Osteoblast (primary cell): ENCODE results near the gene NEFH. TPM values are rescaled to one million over a fixed set of nuclear protein-coding genes. Genes with fewer than 3 reads are reported as not detected.

ENCODE experiments used
- DNase-seq: peaks from one replicate; pipeline ENCODE4 v3.0.0; 2011; ENCODE audit warnings: low spot score, mixed read lengths; ENCODE audit not compliant: insufficient read length; ENCODE audit errors: missing footprints
- H2AFZ ChIP-seq: 2 replicates; pipeline ENCODE4 v1.6.0; 2011; ENCODE audit warnings: mild to moderate bottlenecking, low read length
- H3K27ac ChIP-seq: 2 replicates; pipeline ENCODE4 v1.5.1; 2011; ENCODE audit warnings: mild to moderate bottlenecking, low read depth, low read length, moderate library complexity
- H3K27me3 ChIP-seq: 2 replicates; pipeline ENCODE4 v1.6.0; 2012; ENCODE audit warnings: mild to moderate bottlenecking, control low read depth, inconsistent platforms, low read length, moderate library complexity; ENCODE audit not compliant: insufficient read depth
- H3K36me3 ChIP-seq: 2 replicates; pipeline ENCODE4 v1.5.1; 2011; ENCODE audit warnings: mild to moderate bottlenecking, low read length, control low read depth, moderate library complexity; ENCODE audit not compliant: insufficient read depth
- H3K4me1 ChIP-seq: 2 replicates; pipeline ENCODE4 v1.5.1; 2011; ENCODE audit warnings: mild to moderate bottlenecking, low read length, control low read depth, moderate library complexity; ENCODE audit not compliant: insufficient read depth
- H3K4me2 ChIP-seq: 2 replicates; pipeline ENCODE4 v1.6.0; 2011; ENCODE audit warnings: mild to moderate bottlenecking, low read length; ENCODE audit not compliant: insufficient read depth
- H3K4me3 ChIP-seq: fragments of 200-600 bp; sonication (generic); 3 replicates; pipeline ENCODE4 v1.5.1; 2012; ENCODE audit warnings: mild to moderate bottlenecking, low read length, inconsistent platforms; ENCODE audit not compliant: insufficient read depth
- H3K79me2 ChIP-seq: 2 replicates; pipeline ENCODE4 v1.6.0; 2012; ENCODE audit warnings: mild to moderate bottlenecking, low read length, control low read depth, inconsistent platforms; ENCODE audit not compliant: insufficient read depth
- H3K9me3 ChIP-seq: 2 replicates; pipeline ENCODE4 v1.5.1; 2011; ENCODE audit warnings: low read depth, low read length, control low read depth
- H4K20me1 ChIP-seq: 2 replicates; pipeline ENCODE4 v1.6.0; 2012; ENCODE audit warnings: mild to moderate bottlenecking, low read length, control low read depth; ENCODE audit not compliant: insufficient read depth
- total RNA-seq: library from RNA; depleted of rRNA; stranded (reverse); fragments of >200 nt; gene quantifications from 2 replicates; pipeline ENCODE4 v1.2.3, GENCODE V29; 2012
- TF ChIP-seq, protein P1 (sequence below): IDR thresholded peaks from 2 replicates; pipeline ENCODE4 v1.5.1; 2011; ENCODE audit warnings: mild to moderate bottlenecking, low read depth, low read length, moderate library complexity; ENCODE audit errors: extremely low read depth

Gene NEFH
- total RNA-seq, 1 donor, result 0.36 TPM

DNA sequence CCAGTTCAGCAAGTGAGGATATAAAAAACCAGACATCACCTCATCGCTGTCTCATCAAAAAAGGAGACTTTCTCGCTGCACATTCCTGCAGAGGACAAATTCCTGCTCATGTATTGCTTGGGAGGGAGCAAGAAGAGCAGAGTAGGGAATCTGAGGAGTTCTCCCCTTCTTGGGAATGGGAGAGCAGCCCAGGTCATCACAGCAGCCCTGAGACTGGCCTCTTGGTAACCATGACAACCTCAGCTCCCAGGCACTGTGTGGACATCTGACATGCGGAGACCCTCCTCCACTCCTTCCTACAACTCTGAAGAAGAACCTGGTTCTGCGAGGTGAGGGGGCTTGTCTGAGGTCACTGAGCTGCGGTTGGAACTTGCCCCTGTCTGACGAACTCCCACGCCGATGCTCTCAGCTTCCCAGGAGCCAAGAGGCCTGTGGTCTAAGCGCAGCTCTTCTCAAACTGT is 23.8 kb upstream of the NEFH start:
- Histone ChIP-seq H4K20me1 (no peaks in the 10 kb centered on the region), H3K4me1 (no peaks in the 10 kb centered on the region), H2AFZ (no peak overlapping the region), H3K36me3 (no peaks in the 10 kb centered on the region), H3K79me2 (no peaks in the 10 kb centered on the region), H3K4me2 (no peak overlapping the region), H3K27ac (no peak overlapping the region), H3K27me3 (no peaks in the 10 kb centered on the region), H3K4me3 (no peak overlapping the region), H3K9me3 (no peaks in the 10 kb centered on the region)
- DNase-seq, result no peak
- TF ChIP-seq, protein P1, sequence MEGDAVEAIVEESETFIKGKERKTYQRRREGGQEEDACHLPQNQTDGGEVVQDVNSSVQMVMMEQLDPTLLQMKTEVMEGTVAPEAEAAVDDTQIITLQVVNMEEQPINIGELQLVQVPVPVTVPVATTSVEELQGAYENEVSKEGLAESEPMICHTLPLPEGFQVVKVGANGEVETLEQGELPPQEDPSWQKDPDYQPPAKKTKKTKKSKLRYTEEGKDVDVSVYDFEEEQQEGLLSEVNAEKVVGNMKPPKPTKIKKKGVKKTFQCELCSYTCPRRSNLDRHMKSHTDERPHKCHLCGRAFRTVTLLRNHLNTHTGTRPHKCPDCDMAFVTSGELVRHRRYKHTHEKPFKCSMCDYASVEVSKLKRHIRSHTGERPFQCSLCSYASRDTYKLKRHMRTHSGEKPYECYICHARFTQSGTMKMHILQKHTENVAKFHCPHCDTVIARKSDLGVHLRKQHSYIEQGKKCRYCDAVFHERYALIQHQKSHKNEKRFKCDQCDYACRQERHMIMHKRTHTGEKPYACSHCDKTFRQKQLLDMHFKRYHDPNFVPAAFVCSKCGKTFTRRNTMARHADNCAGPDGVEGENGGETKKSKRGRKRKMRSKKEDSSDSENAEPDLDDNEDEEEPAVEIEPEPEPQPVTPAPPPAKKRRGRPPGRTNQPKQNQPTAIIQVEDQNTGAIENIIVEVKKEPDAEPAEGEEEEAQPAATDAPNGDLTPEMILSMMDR, result no peak

DNA sequence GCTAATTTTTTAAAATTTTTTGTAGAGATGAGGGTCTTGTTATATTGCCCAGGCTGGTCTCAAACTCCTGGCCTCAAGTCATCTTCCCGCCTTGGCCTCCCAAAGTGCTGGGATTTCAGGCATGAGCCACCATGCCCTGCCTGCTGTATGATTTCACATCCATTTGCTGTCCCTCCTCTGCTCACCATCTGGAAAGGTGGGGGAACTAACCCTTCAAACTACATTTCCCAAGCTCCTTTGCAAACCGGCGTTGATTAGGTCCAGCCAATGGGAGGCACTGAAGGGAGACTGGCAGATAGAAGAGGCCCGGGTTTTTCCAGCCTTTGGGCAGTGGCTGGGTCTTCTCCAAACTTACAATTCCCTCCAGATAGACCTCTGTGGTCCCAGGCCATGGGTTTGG is 22.3 kb upstream of the NEFH start:
- H4K20me1 ChIP-seq, result no peaks in the 10 kb centered on the region
- H3K4me3 ChIP-seq, result no peak overlapping the region
- H3K79me2 ChIP-seq, result no peaks in the 10 kb centered on the region
- no peak overlapping the region for H3K4me2 ChIP-seq
- H3K9me3 ChIP-seq, result no peaks in the 10 kb centered on the region
- H3K36me3 ChIP-seq, result no peaks in the 10 kb centered on the region
- no peaks in the 10 kb centered on the region for H3K4me1 ChIP-seq
- no peaks in the 10 kb centered on the region for H3K27me3 ChIP-seq
- H2AFZ ChIP-seq, result no peak overlapping the region
- DNase-seq, result peak; percentile 94
- no peak overlapping the region for H3K27ac ChIP-seq
- TF ChIP-seq, protein P1, result no peak

DNA sequence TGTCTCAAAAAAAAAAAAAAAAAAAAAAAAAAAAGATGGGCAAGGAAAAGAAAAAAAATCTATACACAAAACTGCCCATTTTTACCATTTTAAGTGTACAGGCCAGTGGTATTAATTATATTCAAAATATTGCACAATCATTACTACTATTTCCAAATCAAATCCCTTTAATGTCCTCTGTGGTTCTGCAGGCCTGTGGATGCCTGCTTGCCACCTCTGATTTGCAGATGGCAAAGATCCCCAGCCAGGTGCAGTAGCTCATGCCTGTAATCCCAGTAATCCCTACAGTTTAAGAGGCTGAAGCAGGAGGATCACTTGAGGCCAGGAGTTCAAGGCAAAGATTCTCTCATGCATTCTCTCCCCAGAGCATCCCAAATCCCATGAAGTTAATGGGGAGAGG is 21.5 kb upstream of the NEFH start:
- H3K36me3 ChIP-seq, result no peaks in the 10 kb centered on the region
- H3K4me1 ChIP-seq, result no peaks in the 10 kb centered on the region
- no peaks in the 10 kb centered on the region for H3K79me2 ChIP-seq
- no peak for DNase-seq
- no peaks in the 10 kb centered on the region for H3K27me3 ChIP-seq
- H3K9me3 ChIP-seq, result no peaks in the 10 kb centered on the region
- no peak overlapping the region for H3K4me3 ChIP-seq
- no peak overlapping the region for H3K27ac ChIP-seq
- H2AFZ ChIP-seq, result no peak overlapping the region
- no peaks in the 10 kb centered on the region for H4K20me1 ChIP-seq
- H3K4me2 ChIP-seq, result no peak overlapping the region
- TF ChIP-seq, protein P1, result no peak

DNA sequence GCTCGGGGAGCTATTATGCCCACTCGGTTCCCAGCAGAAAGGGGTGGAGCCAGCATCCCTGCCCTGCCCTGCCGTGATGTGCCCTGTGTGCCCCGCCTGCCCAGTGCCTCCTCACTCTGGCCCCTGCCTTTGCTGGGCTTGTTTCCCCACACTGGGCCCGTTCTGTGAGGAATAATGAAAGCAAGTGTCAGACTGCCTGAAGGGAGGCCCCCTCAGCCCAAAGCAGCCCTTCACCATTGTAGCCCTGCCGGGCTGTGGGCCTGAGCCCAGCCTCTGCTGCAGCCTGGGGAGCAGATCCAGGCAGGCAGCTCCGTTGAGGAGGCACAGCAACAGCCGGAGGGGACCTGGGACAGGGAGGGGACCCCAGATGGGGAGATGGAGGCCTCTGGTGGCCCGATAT is 20.2 kb upstream of the NEFH start:
- TF ChIP-seq, protein P1, result no peak
- Histone ChIP-seq H4K20me1 (no peaks in the 10 kb centered on the region), H3K27me3 (no peaks in the 10 kb centered on the region), H3K79me2 (no peaks in the 10 kb centered on the region), H3K9me3 (no peaks in the 10 kb centered on the region), H3K4me2 (no peak overlapping the region), H3K36me3 (no peaks in the 10 kb centered on the region), H2AFZ (no peak overlapping the region), H3K4me3 (no peak overlapping the region), H3K27ac (no peak overlapping the region), H3K4me1 (no peaks in the 10 kb centered on the region)
- DNase-seq, result no peak
